HG03039 (cell line): ENCODE data around the gene BAG2.
A peak's percentile ranks its signal among the peaks of the same experiment; 100 is the strongest.

Source experiments
- ATAC-seq: cut with Tn5 transposase; IDR thresholded peaks from one replicate; pipeline ENCODE4 v1.9.1; 2021; ENCODE audit warnings: mild to moderate bottlenecking, moderate library complexity; ENCODE audit not compliant: unreplicated experiment

Gene BAG2

GRCh38 chr6:57172136-57173055 lies at the start of gene BAG2:
Gene BAG2 (plus strand): TSS chr6:57172326. CDS start chr6:57172698, 372 bp downstream.
- ATAC-seq, result peak; percentile 88

GRCh38 chr6:57123111-57123510 lies 49.0 kb upstream of the BAG2 start:
- no peak for ATAC-seq

GRCh38 chr6:57127763-57128162 lies 44.4 kb upstream of the BAG2 start:
- ATAC-seq, result no peak

GRCh38 chr6:57130661-57131177 lies 41.4 kb upstream of the BAG2 start:
- no peak for ATAC-seq

GRCh38 chr6:57134954-57135353 lies 37.2 kb upstream of the BAG2 start:
- no peak for ATAC-seq

GRCh38 chr6:57135885-57136284 lies 36.2 kb upstream of the BAG2 start:
- no peak for ATAC-seq

- ATAC-seq, result no peak
Observed at GRCh38 chr6:57137350-57137749, 34.8 kb upstream of the BAG2 start.

DNA sequence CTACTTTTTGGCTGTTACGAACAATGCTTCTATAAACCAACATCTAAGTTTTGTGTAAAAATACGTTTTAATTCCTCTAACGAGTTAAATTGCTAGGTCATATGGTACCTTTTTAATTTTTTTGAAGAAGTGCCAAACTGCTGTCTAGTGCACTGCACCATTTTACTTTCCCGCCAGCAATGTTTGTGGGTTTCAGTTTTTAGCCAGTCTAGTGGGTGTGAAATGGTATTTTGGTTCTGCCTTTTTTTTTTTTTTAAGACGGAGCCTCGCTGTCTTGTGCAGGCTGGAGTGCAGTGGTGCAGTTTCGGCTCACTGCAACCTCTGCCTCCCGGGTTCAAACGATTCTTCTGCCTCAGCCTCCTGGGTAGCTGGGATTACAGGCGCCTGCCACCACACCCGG lies 34.1 kb upstream of the BAG2 start:
- ATAC-seq, result no peak

GRCh38 chr6:57141451-57142177 lies 30.5 kb upstream of the BAG2 start:
- no peak for ATAC-seq

GRCh38 chr6:57142178-57142525 lies 30.0 kb upstream of the BAG2 start:
- ATAC-seq, result no peak

GRCh38 chr6:57143690-57144089 lies 28.4 kb upstream of the BAG2 start:
- ATAC-seq, result no peak

DNA sequence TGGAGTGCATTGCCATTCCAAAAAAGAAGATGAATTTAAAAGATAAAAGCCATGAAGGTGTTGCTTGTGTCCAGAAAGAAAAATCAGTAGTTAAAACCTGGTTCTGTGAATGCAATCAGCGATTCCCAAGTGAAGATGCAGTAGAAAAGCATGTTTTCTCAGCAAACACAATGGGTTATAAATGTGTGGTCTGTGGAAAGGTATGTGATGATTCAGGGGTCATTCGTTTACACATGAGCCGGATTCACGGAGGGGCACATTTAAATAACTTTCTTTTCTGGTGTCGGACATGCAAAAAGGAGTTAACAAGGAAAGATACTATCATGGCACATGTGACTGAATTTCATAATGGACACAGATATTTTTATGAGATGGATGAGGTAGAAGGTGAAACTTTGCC lies 24.7 kb upstream of the BAG2 start:
- ATAC-seq, result no peak

GRCh38 chr6:57147955-57148858 lies 23.9 kb upstream of the BAG2 start:
- no peak for ATAC-seq

DNA sequence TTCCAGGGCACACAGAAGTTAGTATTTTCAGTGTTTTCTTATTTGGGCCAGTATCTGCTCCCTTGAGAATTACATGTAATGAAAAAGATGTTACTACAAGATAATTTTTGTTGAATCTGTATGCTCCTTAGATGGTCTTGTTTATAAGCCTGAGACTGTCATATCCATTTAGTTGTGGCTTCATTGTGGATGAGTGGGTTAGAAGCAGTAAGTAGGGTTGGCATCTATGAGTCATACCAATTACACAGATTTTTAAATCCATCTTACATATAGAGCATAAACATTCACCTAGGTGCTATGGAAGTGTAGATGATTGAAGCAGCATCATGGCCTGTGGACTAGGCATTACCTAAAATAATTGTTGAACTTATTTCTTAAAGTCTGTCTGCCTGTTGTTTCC lies 13.5 kb upstream of the BAG2 start:
- no peak for ATAC-seq

- ATAC-seq, result no peak
Observed at GRCh38 chr6:57159127-57159526, 13.0 kb upstream of the BAG2 start.

GRCh38 chr6:57162028-57162427 lies 10.1 kb upstream of the BAG2 start:
- no peak for ATAC-seq

GRCh38 chr6:57162516-57162915 lies 9.6 kb upstream of the BAG2 start:
- ATAC-seq, result no peak

GRCh38 chr6:57163956-57164355 lies 8.2 kb upstream of the BAG2 start:
- ATAC-seq, result no peak

DNA sequence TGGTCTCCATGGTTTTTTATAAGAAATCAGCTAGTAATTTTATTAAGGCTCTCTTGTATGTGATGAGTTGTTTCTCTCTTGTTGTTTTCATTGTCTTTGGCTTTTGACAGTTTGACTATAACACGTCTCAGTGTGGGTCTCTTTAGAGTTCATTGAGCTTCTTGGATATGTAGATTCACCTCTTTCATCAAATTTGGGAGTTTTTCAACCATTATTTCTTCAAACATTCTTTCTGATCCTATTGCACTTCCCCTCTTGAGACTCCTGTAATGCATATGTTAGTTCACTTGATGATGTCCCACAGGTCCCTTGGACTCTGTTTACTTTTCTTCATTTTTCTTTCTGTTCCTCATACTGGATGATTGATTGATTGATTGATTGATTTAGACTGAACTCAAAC lies 7.0 kb upstream of the BAG2 start:
- ATAC-seq, result no peak

- ATAC-seq, result no peak
Observed at GRCh38 chr6:57173056-57173885, 1.1 kb downstream of the BAG2 start.
